Suprapubic skin (tissue), 4 donors: ENCODE data around the gene KHSRP.

Source experiments
- POLR2A ChIP-seq, 2 donors: fragments of 450-650 bp; IDR thresholded peaks; one replicate each; pipeline ENCODE4 v1.6.1; 2017; ENCODE audit warnings: antibody characterized with exemption in 2 of 2, mild to moderate bottlenecking in 2 of 2, moderate library complexity in 2 of 2
- POLR2AphosphoS5 ChIP-seq, 3 donors: sonication (generic); formaldehyde crosslinking; IDR thresholded peaks; one replicate each; pipeline ENCODE4 v1.6.1; 2017; ENCODE audit warnings: antibody characterized with exemption in 3 of 3
- TF ChIP-seq, protein P1 (sequence below), 2 donors: fragments of 200-600 bp in 1 of 2; fragments of 450-650 bp in 1 of 2; sonication (generic) in 1 of 2; IDR thresholded peaks; one replicate each; pipeline ENCODE4 v1.5.1; 2016 to 2019; ENCODE audit warnings: antibody characterized with exemption in 2 of 2, mild to moderate bottlenecking in 1 of 2, moderate library complexity in 1 of 2

DNA sequence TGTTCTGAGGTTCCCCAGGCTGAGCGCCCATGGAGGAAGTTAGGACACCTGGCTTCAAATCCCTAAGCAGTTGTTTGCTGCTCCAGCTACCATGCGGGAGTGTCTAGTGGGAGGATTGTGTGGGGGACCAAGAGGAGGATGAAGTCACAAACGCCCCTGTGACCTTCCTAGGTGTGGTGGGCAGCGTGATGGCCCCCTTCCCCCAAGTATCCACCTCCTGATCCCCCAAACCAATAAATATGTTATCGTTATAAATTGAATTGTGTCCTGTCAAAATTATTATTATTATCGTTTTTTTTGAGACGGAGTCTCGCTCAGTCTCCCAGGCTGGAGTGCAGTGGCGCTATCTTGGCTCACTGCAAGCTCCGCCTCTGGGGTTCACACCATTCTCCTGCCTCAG lies 9.1 kb upstream of the KHSRP start, which contains the start of gene SLC25A41:
- TF ChIP-seq, protein P1, sequence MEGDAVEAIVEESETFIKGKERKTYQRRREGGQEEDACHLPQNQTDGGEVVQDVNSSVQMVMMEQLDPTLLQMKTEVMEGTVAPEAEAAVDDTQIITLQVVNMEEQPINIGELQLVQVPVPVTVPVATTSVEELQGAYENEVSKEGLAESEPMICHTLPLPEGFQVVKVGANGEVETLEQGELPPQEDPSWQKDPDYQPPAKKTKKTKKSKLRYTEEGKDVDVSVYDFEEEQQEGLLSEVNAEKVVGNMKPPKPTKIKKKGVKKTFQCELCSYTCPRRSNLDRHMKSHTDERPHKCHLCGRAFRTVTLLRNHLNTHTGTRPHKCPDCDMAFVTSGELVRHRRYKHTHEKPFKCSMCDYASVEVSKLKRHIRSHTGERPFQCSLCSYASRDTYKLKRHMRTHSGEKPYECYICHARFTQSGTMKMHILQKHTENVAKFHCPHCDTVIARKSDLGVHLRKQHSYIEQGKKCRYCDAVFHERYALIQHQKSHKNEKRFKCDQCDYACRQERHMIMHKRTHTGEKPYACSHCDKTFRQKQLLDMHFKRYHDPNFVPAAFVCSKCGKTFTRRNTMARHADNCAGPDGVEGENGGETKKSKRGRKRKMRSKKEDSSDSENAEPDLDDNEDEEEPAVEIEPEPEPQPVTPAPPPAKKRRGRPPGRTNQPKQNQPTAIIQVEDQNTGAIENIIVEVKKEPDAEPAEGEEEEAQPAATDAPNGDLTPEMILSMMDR (IDR thresholded peaks at IDR 0.05), result no peak
- TF ChIP-seq POLR2AphosphoS5 (IDR thresholded peaks at IDR 0.05) (no peak), POLR2A (IDR thresholded peaks at IDR 0.05) (no peak)
